GM21423 (cell line): ENCODE measurements around the gene ABCC8.

Experiments
- ATAC-seq: cut with Tn5 transposase; IDR thresholded peaks from one replicate; pipeline ENCODE4 v1.9.1; 2021; ENCODE audit warnings: mild to moderate bottlenecking, moderate library complexity; ENCODE audit not compliant: unreplicated experiment

Gene ABCC8

DNA sequence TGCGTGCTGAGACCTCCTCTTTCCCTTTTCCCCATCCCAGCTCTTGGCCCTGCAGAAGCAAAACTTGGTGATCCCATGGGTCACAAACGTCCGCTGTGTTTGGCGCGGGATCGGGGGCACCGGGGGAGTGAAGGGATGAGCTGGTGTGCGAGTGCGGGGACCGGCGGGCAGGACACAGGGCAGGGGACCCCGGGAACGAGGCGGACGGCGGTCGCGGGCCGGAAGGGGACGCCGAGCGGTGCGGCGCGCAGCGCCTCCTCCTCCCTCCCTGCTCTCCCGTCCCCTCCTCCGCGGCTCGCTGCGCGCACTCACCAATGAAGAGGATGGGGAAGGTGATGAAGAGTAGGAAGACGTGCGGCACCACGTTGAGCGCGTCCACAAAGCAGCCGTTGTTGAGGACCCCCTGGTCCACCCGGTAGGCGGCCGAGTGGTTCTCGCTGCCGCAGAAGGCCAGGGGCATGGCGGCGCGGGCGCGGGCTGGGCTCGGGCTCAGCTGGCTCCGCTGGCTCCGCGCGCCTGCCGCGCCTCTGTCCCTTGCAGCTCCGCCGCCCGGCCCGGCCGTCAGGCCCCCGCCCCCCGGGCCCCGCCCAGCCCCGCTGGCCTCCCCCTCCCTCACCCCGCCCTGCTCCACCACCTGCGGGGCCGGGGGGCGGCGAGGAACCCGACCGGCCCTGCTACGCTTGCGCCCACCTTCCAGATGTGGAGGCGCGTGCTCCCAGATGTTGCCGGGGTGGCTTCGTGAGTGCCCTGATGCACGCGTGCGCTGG, at the start of gene ABCC8:
Gene ABCC8 (minus strand): TSS at position 529 of the 767 bp plus-strand sequence. CDS start 69 bp downstream, at position 460.
- ATAC-seq: no peak

DNA sequence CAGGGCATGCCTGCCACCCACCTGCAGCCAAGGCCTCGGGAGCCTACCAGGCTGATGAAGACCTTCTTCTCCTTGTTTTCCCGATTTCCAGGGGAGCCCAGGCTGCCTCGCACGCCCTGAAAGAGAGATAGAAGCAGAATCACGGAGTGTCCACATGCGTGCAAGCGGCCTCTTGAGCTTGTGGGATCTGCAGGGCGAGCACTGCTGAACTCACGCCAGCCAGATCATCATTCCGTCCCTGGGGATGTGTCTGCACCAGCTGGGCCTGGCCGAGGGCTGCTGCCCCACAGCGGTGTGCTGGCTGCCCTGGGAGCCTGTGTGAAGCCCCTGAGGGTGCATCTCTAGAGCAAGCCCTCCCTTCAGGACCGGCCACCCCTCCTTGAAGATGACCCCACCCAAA, 49.7 kb upstream of the ABCC8 start:
- ATAC-seq: no peak

DNA sequence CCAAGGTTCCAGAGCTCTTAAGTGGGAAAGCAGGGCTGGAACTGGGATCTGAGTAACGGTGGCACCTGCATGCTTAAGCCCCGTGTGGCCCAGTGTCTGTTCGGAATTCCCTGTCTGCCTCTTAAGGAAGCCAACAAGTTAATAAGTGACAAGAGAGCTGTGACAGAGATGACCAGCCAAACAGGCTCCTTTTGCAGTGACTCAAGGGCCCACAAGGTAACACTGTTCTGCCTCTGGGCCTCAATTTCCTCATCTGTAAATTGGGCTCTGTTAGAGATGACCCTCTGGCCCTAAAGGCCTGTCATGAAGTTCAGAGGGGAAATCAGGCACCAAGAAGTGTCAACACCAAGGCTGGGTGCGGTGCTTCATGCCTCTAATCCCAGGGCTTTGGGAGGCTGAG, 48.9 kb upstream of the ABCC8 start:
- ATAC-seq: no peak

GRCh38 chr11:17524221-17524620, 47.6 kb upstream of the ABCC8 start:
- no peak for ATAC-seq

DNA sequence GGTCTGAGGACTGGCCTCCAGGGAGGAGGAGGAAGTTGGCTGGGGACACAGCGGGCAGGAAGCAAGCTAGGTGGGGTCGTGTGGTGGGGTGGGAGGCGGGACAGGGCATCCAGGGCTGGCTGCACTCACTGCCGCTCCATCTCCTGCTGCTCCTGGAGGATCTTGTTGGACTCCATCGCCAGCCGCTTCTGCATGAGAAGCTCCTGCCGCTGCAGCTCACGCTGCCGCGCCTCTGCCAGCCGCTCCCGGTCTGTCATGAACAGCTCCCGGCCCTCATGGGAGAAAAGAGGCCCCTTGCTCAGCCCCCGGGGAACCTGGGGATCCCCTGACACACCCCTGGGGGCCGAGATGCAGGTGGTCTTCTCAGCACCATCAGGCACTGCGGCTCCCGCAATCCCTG, 46.0 kb upstream of the ABCC8 start:
- no peak for ATAC-seq

DNA sequence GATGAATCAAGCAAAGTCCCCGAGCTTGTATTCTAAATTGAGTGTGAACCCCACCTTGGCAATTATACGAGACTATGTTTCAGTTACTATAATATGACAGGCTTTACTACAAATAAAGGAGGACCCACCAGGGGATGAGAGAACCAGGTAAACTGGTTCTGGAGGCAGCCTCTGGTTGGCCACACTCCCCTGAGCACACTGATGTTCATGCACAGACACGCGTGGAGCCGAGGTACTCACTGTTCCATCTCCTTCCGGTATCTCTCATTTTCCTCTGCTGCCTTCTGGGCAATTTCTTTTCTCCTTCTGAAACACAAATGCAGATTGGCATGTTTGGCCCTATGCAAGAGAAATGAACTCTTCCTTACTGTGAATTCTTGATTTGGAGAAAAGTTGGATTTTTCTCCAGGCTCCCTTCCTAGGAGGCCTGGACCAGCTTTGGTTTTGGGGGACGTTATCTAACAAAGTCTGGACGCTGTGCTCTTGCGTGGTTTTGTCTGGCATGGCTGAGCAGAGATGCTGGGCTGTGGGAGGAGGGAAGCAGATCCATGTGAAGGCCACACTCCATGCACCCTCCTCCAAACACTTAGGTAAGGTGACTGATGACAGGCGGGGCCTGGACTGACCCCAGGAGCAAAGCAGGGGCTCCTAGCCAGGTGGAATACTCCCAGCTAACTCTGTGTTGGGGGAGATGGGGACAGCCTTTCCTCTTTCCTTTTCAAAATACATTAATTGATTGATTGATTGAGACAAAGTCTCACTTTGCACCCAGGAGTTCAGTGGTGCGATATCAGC, 44.7 kb upstream of the ABCC8 start:
- ATAC-seq: no peak

- no peak for ATAC-seq
These were observed 42.6 kb upstream of the ABCC8 start for GRCh38 chr11:17519061-17519885.

GRCh38 chr11:17518366-17518765, 41.7 kb upstream of the ABCC8 start:
- no peak for ATAC-seq

- no peak for ATAC-seq
These were observed 40.5 kb upstream of the ABCC8 start for GRCh38 chr11:17517186-17517585.

- ATAC-seq: no peak
These were observed 40.0 kb upstream of the ABCC8 start for GRCh38 chr11:17516551-17517150.

- ATAC-seq: no peak
These were observed 39.0 kb upstream of the ABCC8 start for GRCh38 chr11:17515443-17516176.

- ATAC-seq: no peak
These were observed 37.8 kb upstream of the ABCC8 start for GRCh38 chr11:17514476-17514875.

DNA sequence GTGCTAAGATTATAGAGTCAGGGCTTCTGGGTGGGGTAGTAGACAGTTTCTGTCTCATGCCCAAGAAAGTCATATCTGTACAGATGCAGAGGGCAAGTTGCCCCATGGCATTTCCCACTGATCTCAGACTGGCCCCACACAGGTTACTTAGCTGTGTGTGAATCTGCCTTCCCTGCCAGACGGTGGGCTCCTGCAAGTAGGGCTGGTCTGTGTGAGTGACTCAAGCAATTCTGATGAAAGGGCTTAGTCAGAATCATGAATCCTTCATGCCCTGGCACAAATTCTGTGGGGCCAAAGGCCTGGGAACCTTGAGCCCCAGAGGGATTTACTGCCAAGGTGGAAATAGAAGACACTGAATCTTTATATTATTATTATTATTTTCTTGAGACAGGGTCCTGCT, 37.2 kb upstream of the ABCC8 start:
- ATAC-seq: no peak

GRCh38 chr11:17512101-17512500, 35.5 kb upstream of the ABCC8 start:
- ATAC-seq: no peak

DNA sequence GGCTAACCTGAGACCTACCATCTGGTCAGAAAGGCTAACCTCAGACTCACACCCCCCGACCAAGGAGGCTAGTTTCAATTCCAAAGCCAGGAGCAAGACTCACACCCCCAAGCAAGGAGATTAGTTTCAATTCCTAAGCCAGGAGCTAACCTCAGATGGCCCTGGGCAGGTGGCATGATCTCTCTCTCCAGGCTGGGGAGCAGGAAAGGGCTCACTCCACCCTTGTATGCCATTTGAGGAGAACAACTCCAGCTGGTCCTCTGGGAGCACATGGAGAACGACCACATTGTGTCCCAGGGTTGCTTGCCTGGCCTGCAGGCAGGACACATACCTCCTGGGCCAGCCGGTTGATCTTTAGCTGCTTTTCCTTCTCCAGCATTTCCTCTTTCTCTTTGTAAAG, 34.9 kb upstream of the ABCC8 start:
- ATAC-seq: no peak

GRCh38 chr11:17510507-17511206, 34.0 kb upstream of the ABCC8 start:
- no peak for ATAC-seq

DNA sequence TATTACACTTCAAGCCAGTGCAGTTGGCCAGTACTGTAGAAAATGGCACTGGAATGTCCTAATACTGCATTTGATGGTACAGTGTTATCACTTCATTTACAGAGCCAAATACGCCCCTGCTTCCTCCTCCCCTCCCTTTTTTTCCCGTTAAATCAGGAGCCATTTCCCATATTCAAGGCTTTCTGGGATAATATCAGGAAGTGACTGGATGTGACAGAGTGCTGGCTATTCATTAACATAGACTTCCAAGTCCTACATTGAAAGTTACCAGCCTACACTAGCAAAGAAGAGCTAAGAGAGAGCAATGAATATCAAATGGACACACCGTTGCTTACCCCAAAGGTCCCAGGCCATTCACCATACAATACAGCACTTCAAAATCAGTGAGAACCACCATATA, 32.1 kb upstream of the ABCC8 start:
- no peak for ATAC-seq

DNA sequence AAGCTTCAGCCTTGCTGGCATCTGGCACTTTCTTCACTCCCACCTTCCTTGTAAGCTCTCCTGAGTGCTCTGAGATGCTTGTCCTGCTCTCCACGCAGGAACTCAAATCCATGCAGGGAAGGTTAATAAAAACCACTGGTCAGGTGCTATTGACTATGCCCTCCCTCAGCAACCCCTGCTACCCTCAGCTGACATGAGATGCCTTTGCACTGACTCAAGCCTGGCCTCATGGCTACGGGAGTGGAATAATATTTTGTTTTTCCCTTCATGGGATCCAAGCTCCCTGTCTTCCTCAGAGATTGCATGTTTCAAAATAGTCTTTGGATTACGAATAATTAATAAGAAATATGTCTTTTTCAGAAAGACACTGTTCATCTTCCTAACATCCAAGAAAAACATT, 31.7 kb upstream of the ABCC8 start:
- ATAC-seq: no peak

GRCh38 chr11:17507773-17508172, 31.1 kb upstream of the ABCC8 start:
- no peak for ATAC-seq

GRCh38 chr11:17506942-17507341, 30.3 kb upstream of the ABCC8 start:
- ATAC-seq: no peak
